Transverse colon (tissue), 4 donors: Measurements from ENCODE around the gene LATS2. TPM values are rescaled to one million over a fixed set of nuclear protein-coding genes. Genes with fewer than 3 reads are reported as not detected.

Experiments used
- DNase-seq: peaks from one replicate; pipeline ENCODE4 v3.0.0-alpha.2; 2019
- H3K27ac ChIP-seq, 4 donors: fragments of 200-600 bp; sonication (generic); 2 replicates each; pipeline ENCODE4 v1.5.1; 2016 to 2018; ENCODE audit warnings: inconsistent platforms in 4 of 4
- H3K27me3 ChIP-seq: fragments of 200-600 bp; sonication (generic); 2 replicates; pipeline ENCODE4 v1.5.1; 2017; ENCODE audit warnings: inconsistent platforms
- H3K36me3 ChIP-seq, 4 donors: fragments of 200-600 bp; sonication (generic); 2 replicates each; pipeline ENCODE4 v1.5.1; 2017 to 2019; ENCODE audit warnings: inconsistent platforms in 4 of 4
- H3K4me1 ChIP-seq, 4 donors: fragments of 200-600 bp; sonication (generic); 2 replicates each; pipeline ENCODE4 v1.5.1; 2017 to 2020; ENCODE audit warnings: inconsistent platforms in 4 of 4
- H3K4me3 ChIP-seq, 4 donors: fragments of 200-600 bp; sonication (generic); 1 replicate in 1 of 4; 2 replicates in 3 of 4; pipeline versions ENCODE4 v1.5.1 to v1.6.1; 2017 to 2019; ENCODE audit warnings: inconsistent platforms in 4 of 4
- H3K9me3 ChIP-seq, 2 donors: fragments of 200-600 bp; sonication (generic); 2 replicates each; pipeline ENCODE4 v1.5.1; 2017 to 2019; ENCODE audit warnings: inconsistent platforms in 2 of 2
- EP300 ChIP-seq: sonication (generic); formaldehyde crosslinking; IDR thresholded peaks from one replicate; pipeline ENCODE4 v1.6.1; 2017; ENCODE audit warnings: antibody characterized with exemption, low read depth
- POLR2A ChIP-seq: fragments of 450-650 bp; IDR thresholded peaks from one replicate; pipeline ENCODE4 v1.6.1; 2016; ENCODE audit warnings: antibody characterized with exemption, mild to moderate bottlenecking, moderate library complexity
- POLR2AphosphoS5 ChIP-seq, 3 donors: sonication (generic); formaldehyde crosslinking; IDR thresholded peaks; one replicate each; pipeline ENCODE4 v1.6.1; 2016; ENCODE audit warnings: antibody characterized with exemption in 3 of 3
- WGBS, 2 donors: methylation state at CpG; one replicate each; pipeline ENCODE4 v1.1.5; 2018; ENCODE audit warnings: low coverage in 1 of 2; 5-methylcytosine and 5-hydroxymethylcytosine counted together
- in situ Hi-C, 4 donors: fragments of 200-750 bp; cut with MboI; loops; one replicate each; pipeline versions ENCODE4 v1.15.0 to v1.15.1; 2017; ENCODE audit warnings: low sequenced_read_pairs in 3 of 4, low pct_ligation_motif_present in 1 of 4, low pct_unique_long_range_greater_than_20kb in 1 of 4
- intact Hi-C: fragments of 100-400 bp; cut with DNase I; formaldehyde crosslinking; loops from one replicate; pipeline ENCODE4 v1.15.1; 2023; ENCODE audit warnings: low total_unique reads
- total RNA-seq, 4 donors: library from RNA; depleted of rRNA; stranded (reverse); fragments of >200 nt; gene quantifications; one replicate each; pipeline ENCODE4 v1.1.0, GENCODE V29; 2016
- TF ChIP-seq, protein P1 (sequence below), 5 experiments: fragments of 200-600 bp in 3 of 5; fragments of 450-650 bp in 2 of 5; sonication (generic) in 3 of 5; IDR thresholded peaks; 1 replicate in 2 of 5; 2 replicates in 3 of 5; pipeline ENCODE4 v1.5.1; 2016 to 2017; ENCODE audit warnings: antibody characterized with exemption in 5 of 5, inconsistent platforms in 3 of 5, mild to moderate bottlenecking in 2 of 5, moderate library complexity in 1 of 5

The LATS2 gene
- total RNA-seq, 4 donors from 2014 or later: 8.9 to 15.7 (median 12.5) TPM

DNA sequence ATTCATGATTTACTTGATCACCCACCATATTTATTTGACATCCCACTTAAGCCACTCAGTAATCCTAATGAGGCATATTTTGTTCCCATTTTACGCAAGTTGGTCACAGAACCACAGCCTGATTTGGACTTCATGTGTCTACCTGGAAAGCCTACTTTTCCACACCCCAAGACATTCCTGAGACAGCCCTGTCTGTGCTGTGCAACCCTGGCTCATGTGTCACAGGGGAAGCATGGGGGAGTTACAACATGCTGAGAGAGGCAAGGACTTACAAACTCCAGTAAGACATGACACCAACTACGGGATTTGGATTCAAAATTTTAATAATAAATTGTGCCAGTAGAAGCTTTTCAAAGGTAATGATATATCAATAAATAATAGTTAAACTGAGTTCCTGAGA is 88.7 kb downstream of the LATS2 start:
- no peaks in the 10 kb centered on the region for H3K27me3 ChIP-seq
- H3K27ac ChIP-seq: no peak overlapping the region
- no peak for TF ChIP-seq EP300
- TF ChIP-seq POLR2A: no peak
- TF ChIP-seq, protein P1, sequence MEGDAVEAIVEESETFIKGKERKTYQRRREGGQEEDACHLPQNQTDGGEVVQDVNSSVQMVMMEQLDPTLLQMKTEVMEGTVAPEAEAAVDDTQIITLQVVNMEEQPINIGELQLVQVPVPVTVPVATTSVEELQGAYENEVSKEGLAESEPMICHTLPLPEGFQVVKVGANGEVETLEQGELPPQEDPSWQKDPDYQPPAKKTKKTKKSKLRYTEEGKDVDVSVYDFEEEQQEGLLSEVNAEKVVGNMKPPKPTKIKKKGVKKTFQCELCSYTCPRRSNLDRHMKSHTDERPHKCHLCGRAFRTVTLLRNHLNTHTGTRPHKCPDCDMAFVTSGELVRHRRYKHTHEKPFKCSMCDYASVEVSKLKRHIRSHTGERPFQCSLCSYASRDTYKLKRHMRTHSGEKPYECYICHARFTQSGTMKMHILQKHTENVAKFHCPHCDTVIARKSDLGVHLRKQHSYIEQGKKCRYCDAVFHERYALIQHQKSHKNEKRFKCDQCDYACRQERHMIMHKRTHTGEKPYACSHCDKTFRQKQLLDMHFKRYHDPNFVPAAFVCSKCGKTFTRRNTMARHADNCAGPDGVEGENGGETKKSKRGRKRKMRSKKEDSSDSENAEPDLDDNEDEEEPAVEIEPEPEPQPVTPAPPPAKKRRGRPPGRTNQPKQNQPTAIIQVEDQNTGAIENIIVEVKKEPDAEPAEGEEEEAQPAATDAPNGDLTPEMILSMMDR (IDR thresholded peaks at IDR 0.05): no peak
- no peak for TF ChIP-seq POLR2AphosphoS5 (IDR thresholded peaks at IDR 0.05)
- H3K9me3 ChIP-seq: no peaks in the 10 kb centered on the region
- H3K4me3 ChIP-seq: no peak overlapping the region
- intact Hi-C loops (no loop called here), in situ Hi-C loops (no loop called here)
- 86 to 94% methylated on average over 1 to 2 of the region's 2 CpGs for WGBS, 2 donors
- no peak for DNase-seq
- H3K36me3 ChIP-seq: peaks cover 0 to 7% (median 3%) of the 10 kb centered on the region in 4 donors
- H3K4me1 ChIP-seq: no peaks in the 10 kb centered on the region

- H3K27me3 ChIP-seq: no peaks in the 10 kb centered on the region
- H3K36me3 ChIP-seq: peaks cover 0 to 6% (median 0%) of the 10 kb centered on the region in 4 donors
- H3K4me1 ChIP-seq: no peaks in the 10 kb centered on the region
- no peak overlapping the region for H3K27ac ChIP-seq
- intact Hi-C loops (no loop called here), in situ Hi-C loops (no loop called here)
- no peak overlapping the region for H3K4me3 ChIP-seq
- WGBS, 2 donors: 63 to 65% methylated on average over 1 of the region's 1 CpG
- TF ChIP-seq, protein P1 (IDR thresholded peaks at IDR 0.05): no peak
- TF ChIP-seq POLR2A: no peak
- no peak for TF ChIP-seq EP300
- no peak for TF ChIP-seq POLR2AphosphoS5 (IDR thresholded peaks at IDR 0.05)
- no peak for DNase-seq
- no peaks in the 10 kb centered on the region for H3K9me3 ChIP-seq
Observed at GRCh38 chr13:20969182-20969581, 92.2 kb downstream of the LATS2 start.

DNA sequence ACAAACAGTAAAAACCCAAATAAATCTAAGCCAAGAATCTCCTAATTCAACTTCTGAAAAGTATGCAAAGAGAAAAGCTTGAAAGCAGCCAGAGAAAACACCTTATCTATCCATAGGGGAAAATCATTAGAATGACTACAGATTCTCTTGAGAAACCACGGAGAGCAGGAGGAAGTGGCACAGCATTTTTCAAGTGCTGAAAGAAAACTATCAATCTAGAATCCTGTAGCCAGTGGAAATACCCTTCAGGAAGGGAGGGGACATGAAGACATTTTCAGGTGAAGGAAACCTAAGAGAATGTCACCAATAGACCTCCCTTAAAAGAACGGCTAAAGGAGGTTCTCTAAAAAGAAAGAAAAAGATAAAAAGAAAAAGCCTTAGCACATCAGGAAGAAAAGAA is 92.6 kb downstream of the LATS2 start:
- DNase-seq: no peak
- intact Hi-C loops (no loop called here), in situ Hi-C loops (no loop called here)
- Histone ChIP-seq H3K4me1 (no peaks in the 10 kb centered on the region), H3K36me3 (peaks cover 0 to 6% (median 0%) of the 10 kb centered on the region in 4 donors), H3K27me3 (no peaks in the 10 kb centered on the region), H3K9me3 (no peaks in the 10 kb centered on the region), H3K4me3 (no peak overlapping the region), H3K27ac (no peak overlapping the region)
- 55 to 74% methylated on average over 2 of the region's 2 CpGs for WGBS, 2 donors
- TF ChIP-seq EP300 (no peak), POLR2AphosphoS5 (IDR thresholded peaks at IDR 0.05) (no peak), POLR2A (no peak)
- TF ChIP-seq, protein P1 (IDR thresholded peaks at IDR 0.05): no peak

GRCh38 chr13:20967340-20967739 is 94.0 kb downstream of the LATS2 start:
- intact Hi-C loops (no loop called here), in situ Hi-C loops (no loop called here)
- Histone ChIP-seq H3K27me3 (no peaks in the 10 kb centered on the region), H3K4me1 (no peaks in the 10 kb centered on the region), H3K27ac (no peak overlapping the region), H3K36me3 (no peaks in the 10 kb centered on the region), H3K9me3 (no peaks in the 10 kb centered on the region), H3K4me3 (no peak overlapping the region)
- DNase-seq: no peak
- TF ChIP-seq EP300: no peak
- no peak for TF ChIP-seq POLR2AphosphoS5 (IDR thresholded peaks at IDR 0.05)
- no peak for TF ChIP-seq POLR2A
- TF ChIP-seq, protein P1 (IDR thresholded peaks at IDR 0.05): no peak
- 77 to 87% methylated on average over 3 to 5 of the region's 5 CpGs for WGBS, 2 donors
